Measurements from ENCODE around the gene POGLUT3. TPM values are rescaled to one million over a fixed set of nuclear protein-coding genes. Genes with fewer than 3 reads are reported as not detected.

POGLUT3 gene
- total RNA-seq, 1 experiment from 2014 or later: 52.3 TPM

GRCh38 chr11:108524422-108524821 is 26.2 kb upstream of the POGLUT3 start:
- intact Hi-C loops (cut with micrococcal nuclease; ENCODE audit: unreplicated experiment) (no loop called here), in situ Hi-C loops (cut with HindIII; ENCODE audit: low pct_unique_long_range_greater_than_20kb, low sequenced_read_pairs) (no loop called here)
- CTCF ChIA-PET: no interaction called here
- TF ChIP-seq SIN3A (IDR thresholded peaks at IDR 0.05; ENCODE audit: borderline replicate concordance, insufficient read depth, low read depth, low read length) (no peak), CTCF (IDR thresholded peaks at IDR 0.05) (no peak), POLR2AphosphoS5 (IDR thresholded peaks at IDR 0.05; ENCODE audit: low read depth, low read length) (no peak), TCF7L2 (IDR thresholded peaks at IDR 0.05; ENCODE audit: low read depth, low read length) (no peak), REST (IDR thresholded peaks at IDR 0.05; ENCODE audit: insufficient read depth in 1 of 2, low read depth in 2 of 2, low read length in 1 of 2) (no peak)
- Histone ChIP-seq H3K27me3 (ENCODE audit: control insufficient read depth, insufficient read depth, low read length) (peaks cover 3% of the 10 kb centered on the region; the same call in 1 of the 2 replicates), H3K27ac (ENCODE audit: low read length) (no peak overlapping the region), H3K9me3 (ENCODE audit: control insufficient read depth, insufficient read depth, low read depth, low read length) (no peaks in the 10 kb centered on the region), H3K36me3 (ENCODE audit: control insufficient read depth, insufficient read depth, low read length) (no peaks in the 10 kb centered on the region), H3K4me3 (ENCODE audit: low read depth in 2 of 2, low read length in 2 of 2) (no peak overlapping the region), H3K4me1 (ENCODE audit: control insufficient read depth, insufficient read depth, low read length) (no peaks in the 10 kb centered on the region)
- no TSS peak for BruUV-seq (replicated peaks)
- ATAC-seq: no peak
- POLR2A ChIA-PET: no interaction called here
- DNase-seq (ENCODE audit: low read depth, low spot score): no peak

GRCh38 chr11:108522318-108522717 is 24.1 kb upstream of the POGLUT3 start:
- no TSS peak for BruUV-seq (replicated peaks)
- CTCF ChIA-PET: no interaction called here
- H3K4me3 ChIP-seq (ENCODE audit: low read depth in 2 of 2, low read length in 2 of 2): no peak overlapping the region
- no peak for TF ChIP-seq TCF7L2 (IDR thresholded peaks at IDR 0.05; ENCODE audit: low read depth, low read length)
- no peak for TF ChIP-seq POLR2AphosphoS5 (IDR thresholded peaks at IDR 0.05; ENCODE audit: low read depth, low read length)
- no peaks in the 10 kb centered on the region for H3K36me3 ChIP-seq (ENCODE audit: control insufficient read depth, insufficient read depth, low read length)
- H3K4me1 ChIP-seq (ENCODE audit: control insufficient read depth, insufficient read depth, low read length): no peaks in the 10 kb centered on the region
- no peaks in the 10 kb centered on the region for H3K9me3 ChIP-seq (ENCODE audit: control insufficient read depth, insufficient read depth, low read depth, low read length)
- no peak overlapping the region for H3K27ac ChIP-seq (ENCODE audit: low read length)
- ATAC-seq: no peak
- POLR2A ChIA-PET: no interaction called here
- in situ Hi-C loops (cut with HindIII; ENCODE audit: low pct_unique_long_range_greater_than_20kb, low sequenced_read_pairs): no loop called here
- intact Hi-C loops (cut with micrococcal nuclease; ENCODE audit: unreplicated experiment): no loop called here
- no peak for DNase-seq (ENCODE audit: low read depth, low spot score)
- peaks cover 3% of the 10 kb centered on the region; the same call in 1 of the 2 replicates for H3K27me3 ChIP-seq (ENCODE audit: control insufficient read depth, insufficient read depth, low read length)

- ChIA-PET POLR2A (no interaction called here), CTCF (no interaction called here)
- intact Hi-C loops (cut with micrococcal nuclease; ENCODE audit: unreplicated experiment): no loop called here
- no peak overlapping the region for H3K4me3 ChIP-seq (ENCODE audit: low read depth in 2 of 2, low read length in 2 of 2)
- H3K9me3 ChIP-seq (ENCODE audit: control insufficient read depth, insufficient read depth, low read depth, low read length): no peaks in the 10 kb centered on the region
- TF ChIP-seq POLR2AphosphoS5 (IDR thresholded peaks at IDR 0.05; ENCODE audit: low read depth, low read length) (no peak), TCF7L2 (IDR thresholded peaks at IDR 0.05; ENCODE audit: low read depth, low read length) (no peak), CTCF (IDR thresholded peaks at IDR 0.05) (no peak), SIN3A (IDR thresholded peaks at IDR 0.05; ENCODE audit: borderline replicate concordance, insufficient read depth, low read depth, low read length) (no peak), REST (IDR thresholded peaks at IDR 0.05; ENCODE audit: insufficient read depth in 1 of 2, low read depth in 2 of 2, low read length in 1 of 2) (no peak)
- peaks cover 11% of the 10 kb centered on the region for H3K27me3 ChIP-seq (ENCODE audit: control insufficient read depth, insufficient read depth, low read length)
- no TSS peak for BruUV-seq (replicated peaks)
- H3K27ac ChIP-seq (ENCODE audit: low read length): no peak overlapping the region
- ATAC-seq (no peak), DNase-seq (ENCODE audit: low read depth, low spot score) (no peak)
- no peaks in the 10 kb centered on the region for H3K4me1 ChIP-seq (ENCODE audit: control insufficient read depth, insufficient read depth, low read length)
- in situ Hi-C loops (cut with HindIII; ENCODE audit: low pct_unique_long_range_greater_than_20kb, low sequenced_read_pairs): no loop called here
- H3K36me3 ChIP-seq (ENCODE audit: control insufficient read depth, insufficient read depth, low read length): no peaks in the 10 kb centered on the region
Observed at GRCh38 chr11:108518581-108518980, 20.4 kb upstream of the POGLUT3 start.
